Trophoblast cell (in vitro differentiated cells and primary cell): ENCODE results near the gene COA8.

Source experiments
- DNase-seq, 2 donors: peaks; one replicate each; pipeline ENCODE4 v3.0.0-alpha.2; 2016
- H2AFZ ChIP-seq: 2 replicates; pipeline ENCODE4 v1.6.1; 2013; ENCODE audit warnings: low read length, moderate library complexity, mild to moderate bottlenecking; ENCODE audit not compliant: insufficient read depth, poor library complexity
- H2AK5ac ChIP-seq: 2 replicates; pipeline ENCODE4 v1.6.1; 2013; ENCODE audit warnings: mild to moderate bottlenecking, low read length
- H2BK120ac ChIP-seq: 2 replicates; pipeline ENCODE4 v1.6.1; 2013; ENCODE audit warnings: low read length, mild to moderate bottlenecking, moderate library complexity; ENCODE audit not compliant: insufficient read depth, poor library complexity
- H2BK12ac ChIP-seq: 2 replicates; pipeline ENCODE4 v1.6.1; 2013; ENCODE audit warnings: mild to moderate bottlenecking, low read length, moderate library complexity
- H2BK5ac ChIP-seq: 2 replicates; pipeline ENCODE4 v1.6.1; 2013; ENCODE audit warnings: low read length, low read depth, moderate library complexity, mild to moderate bottlenecking; ENCODE audit not compliant: poor library complexity
- H3K14ac ChIP-seq: 2 replicates; pipeline ENCODE4 v1.6.1; 2013; ENCODE audit warnings: mild to moderate bottlenecking, low read length
- H3K18ac ChIP-seq: 2 replicates; pipeline ENCODE4 v1.6.1; 2013; ENCODE audit warnings: mild to moderate bottlenecking, low read length
- H3K23ac ChIP-seq: 2 replicates; pipeline ENCODE4 v1.6.1; 2013; ENCODE audit warnings: low read length
- H3K27ac ChIP-seq: 2 replicates; pipeline ENCODE4 v1.5.1; 2013; ENCODE audit warnings: low read depth, mild to moderate bottlenecking, inconsistent platforms, low read length, moderate library complexity
- H3K27me3 ChIP-seq: 2 replicates; pipeline ENCODE4 v1.6.1; 2013; ENCODE audit warnings: inconsistent platforms, mild to moderate bottlenecking, low read length, moderate library complexity; ENCODE audit not compliant: insufficient read depth
- H3K36me3 ChIP-seq, 2 experiments: 1 replicate in 1 of 2; 2 replicates in 1 of 2; pipeline ENCODE4 v1.6.1; 2013; ENCODE audit warnings: low read length in 2 of 2, mild to moderate bottlenecking in 2 of 2, moderate library complexity in 1 of 2; ENCODE audit not compliant: insufficient read depth in 2 of 2, control insufficient read depth in 1 of 2
- H3K4ac ChIP-seq: 2 replicates; pipeline ENCODE4 v1.6.1; 2013; ENCODE audit warnings: low read depth, mild to moderate bottlenecking, low read length, moderate library complexity
- H3K4me1 ChIP-seq, 2 experiments: 1 replicate in 1 of 2; 2 replicates in 1 of 2; pipeline ENCODE4 v1.6.1; 2013; ENCODE audit warnings: low read length in 2 of 2, mild to moderate bottlenecking in 2 of 2, moderate library complexity in 1 of 2; ENCODE audit not compliant: insufficient read depth in 2 of 2, control insufficient read depth in 1 of 2
- H3K4me2 ChIP-seq: 2 replicates; pipeline ENCODE4 v1.6.1; 2013; ENCODE audit warnings: inconsistent platforms, mild to moderate bottlenecking, low read length, moderate library complexity
- H3K4me3 ChIP-seq: 2 replicates; pipeline ENCODE4 v1.5.1; 2013; ENCODE audit warnings: mild to moderate bottlenecking, low read depth, low read length, inconsistent platforms
- H3K79me1 ChIP-seq: one replicate; pipeline ENCODE4 v1.6.1; 2013; ENCODE audit warnings: low read length
- H3K79me2 ChIP-seq: 2 replicates; pipeline ENCODE4 v1.6.1; 2013; ENCODE audit warnings: low read length, mild to moderate bottlenecking; ENCODE audit not compliant: control insufficient read depth, insufficient read depth, poor library complexity
- H3K9ac ChIP-seq: 2 replicates; pipeline ENCODE4 v1.6.1; 2013; ENCODE audit warnings: mild to moderate bottlenecking, low read length
- H3K9me3 ChIP-seq: 2 replicates; pipeline ENCODE4 v1.6.1; 2013; ENCODE audit warnings: low read depth, mild to moderate bottlenecking, control low read depth, inconsistent platforms, low read length; ENCODE audit not compliant: insufficient read depth
- H4K12ac ChIP-seq: 2 replicates; pipeline ENCODE4 v1.6.1; 2013; ENCODE audit warnings: low read depth, mild to moderate bottlenecking, low read length, moderate library complexity
- H4K8ac ChIP-seq: 2 replicates; pipeline ENCODE4 v1.6.1; 2013; ENCODE audit warnings: low read depth, mild to moderate bottlenecking, low read length, moderate library complexity
- H4K91ac ChIP-seq: one replicate; pipeline ENCODE4 v1.6.1; 2013; ENCODE audit warnings: low read depth, mild to moderate bottlenecking, low read length, moderate library complexity
- WGBS: extraction: QIAGEN DNeasy Blood & Tissue Kit; methylation state at CpG from one replicate; pipeline ENCODE4 v1.1.7; 2013; ENCODE audit warnings: missing lambda C conversion rate; ENCODE audit not compliant: insufficient read length, insufficient coverage; ENCODE audit errors: extremely low coverage; 5-methylcytosine and 5-hydroxymethylcytosine counted together

Gene COA8

GRCh38 chr14:103517174-103517566 lies 45.6 kb upstream of the COA8 start:
- Histone ChIP-seq H4K12ac (no peak overlapping the region), H3K4me1 (peaks cover 7 to 11% of the 10 kb centered on the region in 2 experiments), H3K79me2 (peaks cover under 1% of the 10 kb centered on the region), H2BK5ac (no peak overlapping the region), H2BK120ac (no peak overlapping the region), H3K18ac (no peak overlapping the region), H3K4me2 (no peak overlapping the region), H3K14ac (no peak overlapping the region), H3K23ac (no peak overlapping the region), H4K91ac (no peak overlapping the region), H3K9ac (no peak overlapping the region), H2AK5ac (no peak overlapping the region), H3K79me1 (peaks cover 3% of the 10 kb centered on the region), H3K4me3 (no peak overlapping the region), H3K4ac (no peak overlapping the region), H4K8ac (no peak overlapping the region), H3K27me3 (peaks cover 8% of the 10 kb centered on the region), H3K9me3 (no peaks in the 10 kb centered on the region), H2BK12ac (no peak overlapping the region), H3K36me3 (peaks cover 6 to 17% of the 10 kb centered on the region in 2 experiments), H3K27ac (no peak overlapping the region), H2AFZ (no peak overlapping the region)
- no CpG with 5 or more reads among the region's 10 CpGs for WGBS
- no peak for DNase-seq

GRCh38 chr14:103517721-103518421 lies 44.9 kb upstream of the COA8 start:
- WGBS, result no CpG with 5 or more reads among the region's 20 CpGs
- H2BK5ac ChIP-seq, result no peak overlapping the region
- no peak overlapping the region for H3K4ac ChIP-seq
- H2BK120ac ChIP-seq, result no peak overlapping the region
- no peak for DNase-seq
- no peak overlapping the region for H3K9ac ChIP-seq
- H3K14ac ChIP-seq, result no peak overlapping the region
- H4K12ac ChIP-seq, result no peak overlapping the region
- H2AK5ac ChIP-seq, result no peak overlapping the region
- H2BK12ac ChIP-seq, result no peak overlapping the region
- no peak overlapping the region for H3K4me2 ChIP-seq
- no peak overlapping the region for H4K91ac ChIP-seq
- H3K4me1 ChIP-seq, result peaks cover 10 to 15% of the 10 kb centered on the region in 2 experiments
- H3K9me3 ChIP-seq, result no peaks in the 10 kb centered on the region
- H3K27me3 ChIP-seq, result peaks cover 15% of the 10 kb centered on the region
- peaks cover 2 to 13% of the 10 kb centered on the region in 2 experiments for H3K36me3 ChIP-seq
- H4K8ac ChIP-seq, result no peak overlapping the region
- H3K18ac ChIP-seq, result no peak overlapping the region
- H3K4me3 ChIP-seq, result no peak overlapping the region
- no peak overlapping the region for H3K27ac ChIP-seq
- H2AFZ ChIP-seq, result no peak overlapping the region
- no peak overlapping the region for H3K23ac ChIP-seq
- H3K79me2 ChIP-seq, result peaks cover 1% of the 10 kb centered on the region
- peaks cover 3% of the 10 kb centered on the region for H3K79me1 ChIP-seq

- H3K23ac ChIP-seq, result no peak overlapping the region
- no peak overlapping the region for H3K18ac ChIP-seq
- H3K79me1 ChIP-seq, result peaks cover 3% of the 10 kb centered on the region
- H4K8ac ChIP-seq, result no peak overlapping the region
- no peak overlapping the region for H4K12ac ChIP-seq
- H3K4me3 ChIP-seq, result no peak overlapping the region
- no peak overlapping the region for H3K4ac ChIP-seq
- DNase-seq, result peak in 1 of 2 donors; percentile 52
- no peak overlapping the region for H2BK5ac ChIP-seq
- no peak overlapping the region for H3K9ac ChIP-seq
- H3K4me2 ChIP-seq, result no peak overlapping the region
- no peak overlapping the region for H4K91ac ChIP-seq
- no peak overlapping the region for H2BK120ac ChIP-seq
- no peak overlapping the region for H2AK5ac ChIP-seq
- H3K79me2 ChIP-seq, result peaks cover 1% of the 10 kb centered on the region
- no peak overlapping the region for H2AFZ ChIP-seq
- H3K4me1 ChIP-seq, result peaks cover 14 to 19% of the 10 kb centered on the region in 2 experiments
- H2BK12ac ChIP-seq, result no peak overlapping the region
- no peak overlapping the region for H3K14ac ChIP-seq
- no CpG with 5 or more reads among the region's 9 CpGs for WGBS
- H3K36me3 ChIP-seq, result peaks cover 0 to 8% of the 10 kb centered on the region in 2 experiments
- no peaks in the 10 kb centered on the region for H3K9me3 ChIP-seq
- peaks cover 21% of the 10 kb centered on the region for H3K27me3 ChIP-seq
- H3K27ac ChIP-seq, result no peak overlapping the region
Measured at GRCh38 chr14:103518422-103519042, 44.2 kb upstream of the COA8 start.

- Histone ChIP-seq H4K91ac (no peak overlapping the region), H3K27me3 (peaks cover 27% of the 10 kb centered on the region), H3K79me2 (peaks cover 1% of the 10 kb centered on the region), H4K12ac (no peak overlapping the region), H3K9me3 (peaks cover 4% of the 10 kb centered on the region), H3K79me1 (peaks cover 3% of the 10 kb centered on the region), H3K18ac (no peak overlapping the region), H2AK5ac (no peak overlapping the region), H3K14ac (no peak overlapping the region), H3K9ac (no peak overlapping the region), H3K36me3 (peaks cover 0 to 8% of the 10 kb centered on the region in 2 experiments), H2BK12ac (no peak overlapping the region), H3K27ac (no peak overlapping the region), H2AFZ (no peak overlapping the region), H3K4me3 (no peak overlapping the region), H3K4me2 (no peak overlapping the region), H3K4ac (no peak overlapping the region), H2BK120ac (no peak overlapping the region), H3K4me1 (peaks cover 14 to 19% of the 10 kb centered on the region in 2 experiments), H4K8ac (no peak overlapping the region), H2BK5ac (no peak overlapping the region), H3K23ac (no peak overlapping the region)
- no peak for DNase-seq
- WGBS, result no CpG with 5 or more reads among the region's 13 CpGs
Measured at GRCh38 chr14:103519043-103519836, 43.5 kb upstream of the COA8 start.
